Activated CD4-positive, alpha-beta T cell treated with anti-CD3 and anti-CD28 coated beads for 1 hour (primary cell): ENCODE data around the gene PNO1.

ENCODE experiments used
- DNase-seq: peaks from one replicate; pipeline ENCODE4 v3.0.0-alpha.2; 2020

Gene PNO1

GRCh38 chr2:68196120-68196716 is 38.5 kb downstream of the PNO1 start:
- peak; percentile 15 for DNase-seq

- no peak for DNase-seq
Measured at GRCh38 chr2:68200157-68200787, 42.6 kb downstream of the PNO1 start.

DNA sequence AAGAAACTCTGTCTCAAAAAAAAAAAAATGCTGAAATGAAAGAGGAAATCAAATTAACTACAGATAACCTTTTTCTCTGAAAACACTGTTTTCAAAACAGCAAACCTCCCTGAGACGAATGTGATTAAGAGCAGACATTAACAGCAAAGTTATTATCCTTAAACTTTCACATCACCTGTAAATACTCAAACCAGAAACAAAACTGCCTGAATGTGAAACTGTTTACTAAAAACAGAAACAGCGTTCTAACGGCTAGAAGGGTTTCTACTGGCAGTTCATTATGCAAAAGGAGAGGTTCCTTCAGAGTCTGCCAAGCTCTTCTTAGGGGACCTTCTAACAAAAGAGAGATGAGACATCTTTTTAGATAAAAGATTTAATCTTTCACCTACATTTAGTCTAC is 45.9 kb downstream of the PNO1 start:
- DNase-seq = no peak

DNA sequence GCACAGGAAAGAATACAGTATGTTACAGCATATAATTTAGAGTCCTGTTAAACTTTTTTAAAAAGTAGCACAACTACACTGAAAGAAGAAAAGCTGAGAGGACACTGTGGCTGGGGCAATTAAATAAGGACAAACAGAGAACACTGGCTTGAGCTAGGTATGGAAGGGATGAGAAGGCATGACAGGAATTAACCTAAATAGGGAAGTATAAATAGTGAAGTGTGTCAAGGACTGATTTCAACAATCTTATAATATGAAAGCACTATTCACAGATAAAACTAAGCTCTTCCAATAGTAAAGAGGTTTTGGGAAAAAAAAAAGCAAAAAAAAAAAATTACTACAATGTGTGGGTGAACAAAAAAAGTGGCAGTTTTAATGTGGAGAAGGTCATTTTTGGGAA is 49.1 kb downstream of the PNO1 start:
- DNase-seq = no peak

DNA sequence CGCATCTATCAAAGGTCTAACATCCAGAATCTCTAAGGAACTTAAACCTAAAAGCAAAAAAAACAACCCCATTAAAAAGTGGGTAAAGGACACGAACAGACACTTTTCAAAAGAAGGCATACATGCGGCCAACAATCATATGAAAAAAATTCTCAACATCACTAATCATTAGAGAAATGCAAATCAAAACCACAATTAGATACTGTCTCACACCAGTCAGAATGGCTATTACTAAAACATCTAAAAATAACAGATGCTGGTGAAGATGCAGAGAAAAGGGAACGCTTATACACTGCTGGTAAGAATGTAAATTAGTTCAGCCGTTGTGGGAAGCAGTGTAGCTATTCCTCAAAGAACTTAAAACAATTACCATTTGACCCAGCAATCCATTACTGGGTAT is 56.7 kb downstream of the PNO1 start:
- no peak for DNase-seq

- DNase-seq = no peak
Measured at GRCh38 chr2:68216454-68217310, 59.0 kb downstream of the PNO1 start.

DNA sequence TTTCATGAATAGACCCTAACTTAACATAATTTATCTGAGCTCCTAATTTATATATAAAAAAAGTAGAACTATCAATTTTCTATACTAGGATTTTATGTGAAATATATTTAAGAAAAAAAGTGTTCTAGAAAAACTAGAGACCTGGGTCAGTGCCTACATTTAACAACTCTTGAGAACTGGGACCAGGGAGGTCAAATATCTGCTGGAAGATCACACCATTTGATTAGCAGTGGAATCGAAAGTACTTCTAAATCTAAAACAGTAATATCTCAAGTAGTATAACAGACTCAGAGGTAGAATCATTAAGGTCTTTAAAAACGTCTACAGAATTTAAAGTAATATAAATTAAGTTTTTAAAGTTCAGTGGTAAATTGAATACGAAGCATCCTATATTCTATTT is 60.0 kb downstream of the PNO1 start:
- DNase-seq = no peak

DNA sequence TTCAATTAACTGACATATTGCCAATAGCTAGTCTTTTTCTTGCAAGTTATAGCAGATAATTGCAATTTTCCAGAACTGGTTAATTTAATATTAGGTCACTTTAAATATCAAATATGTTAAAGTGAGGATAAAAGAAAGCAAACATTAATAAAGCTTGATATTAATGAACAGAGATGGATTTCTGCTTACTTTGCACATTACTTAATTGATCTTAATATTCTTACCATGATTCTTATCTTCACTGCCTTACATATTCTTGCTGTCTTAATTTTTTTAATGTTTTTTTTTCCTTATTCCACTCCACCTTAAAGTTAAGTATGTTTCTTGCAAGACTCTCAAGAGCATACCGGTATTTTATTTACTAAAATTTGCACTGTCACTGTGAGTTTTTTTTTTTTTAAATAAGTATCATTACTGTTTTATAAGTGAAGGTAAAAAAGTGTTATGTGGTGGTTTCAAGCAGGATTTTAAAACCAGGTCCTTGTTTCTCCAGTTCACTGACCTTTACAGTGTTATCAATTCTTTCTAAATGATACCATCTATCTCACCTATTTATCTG is 60.7 kb downstream of the PNO1 start:
- no peak for DNase-seq

- DNase-seq = no peak
Measured at GRCh38 chr2:68222287-68222686, 64.6 kb downstream of the PNO1 start.

DNA sequence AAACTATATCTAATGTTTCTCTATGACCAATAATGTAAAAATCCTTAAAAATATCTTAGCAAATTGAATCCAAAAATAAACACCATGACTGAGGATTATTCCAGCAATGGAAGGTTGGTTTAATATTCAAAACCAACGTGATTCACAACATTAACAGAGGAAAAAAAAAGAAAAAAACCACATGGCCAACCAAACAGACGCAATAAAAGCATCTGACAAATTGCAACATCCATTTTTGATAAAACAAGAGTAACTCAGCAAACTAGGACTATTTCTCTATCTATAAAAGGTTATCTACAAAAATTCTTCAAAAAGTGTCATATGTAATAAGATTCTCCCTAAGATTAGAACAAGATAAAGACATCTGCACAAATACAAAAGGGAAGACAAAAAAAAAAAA is 65.7 kb downstream of the PNO1 start:
- DNase-seq = no peak

GRCh38 chr2:68225119-68225632 is 67.5 kb downstream of the PNO1 start:
- no peak for DNase-seq
